Measurements from ENCODE around the gene PRR33.

The PRR33 gene

DNA sequence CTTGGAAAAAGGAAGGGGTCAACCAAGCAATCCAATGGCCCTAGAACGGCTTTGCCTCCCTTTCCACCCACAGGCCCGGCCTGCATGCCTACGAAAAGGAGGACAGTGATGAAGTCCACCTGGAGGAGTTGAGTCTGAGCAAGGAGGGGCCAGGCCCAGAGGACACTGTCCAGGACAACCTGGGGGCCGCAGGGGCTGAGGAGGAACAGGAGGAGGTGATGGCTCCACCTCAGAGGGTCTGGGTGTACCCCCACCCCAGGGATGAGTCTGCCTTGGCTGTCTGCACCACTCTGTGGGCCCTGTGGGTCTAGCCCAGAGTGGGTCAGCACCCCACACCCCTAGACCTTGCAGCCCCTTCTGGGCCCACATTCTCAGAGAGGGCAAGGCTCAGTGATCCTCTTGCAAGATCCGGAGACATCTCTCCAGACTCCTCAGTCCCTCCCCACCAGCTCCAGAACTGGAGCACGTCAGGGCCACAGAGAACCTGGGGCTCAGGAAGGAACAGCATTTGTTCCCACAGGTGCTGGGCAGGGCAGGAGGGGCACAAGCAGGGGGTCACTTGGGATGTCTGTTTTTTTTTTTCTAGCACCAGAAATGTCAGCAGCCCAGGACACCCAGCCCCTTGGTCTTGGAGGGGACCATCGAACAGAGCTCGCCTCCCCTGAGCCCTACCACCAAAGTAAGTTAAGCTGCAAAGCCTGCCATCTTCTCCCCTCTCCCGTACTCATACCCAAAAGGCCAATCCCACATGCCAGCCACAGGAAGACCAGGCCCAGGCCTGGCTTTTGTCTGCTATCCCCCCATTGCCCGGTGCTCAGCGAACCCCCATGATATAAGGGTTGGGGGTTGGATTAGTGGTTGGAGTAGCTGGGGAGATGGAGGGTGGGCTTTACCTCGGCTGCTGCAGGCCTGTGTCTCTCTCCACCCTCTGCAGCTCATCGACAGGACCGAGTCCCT, 8.1 kb downstream of the PRR33 start:
- Histone ChIP-seq H3K4me3 (no peak overlapping the region), H3K27ac (no peak overlapping the region)
- TF ChIP-seq CTCF (IDR thresholded peaks at IDR 0.05) = no peak
- DNase-seq (ENCODE audit: low spot score) = peak; percentile 67

DNA sequence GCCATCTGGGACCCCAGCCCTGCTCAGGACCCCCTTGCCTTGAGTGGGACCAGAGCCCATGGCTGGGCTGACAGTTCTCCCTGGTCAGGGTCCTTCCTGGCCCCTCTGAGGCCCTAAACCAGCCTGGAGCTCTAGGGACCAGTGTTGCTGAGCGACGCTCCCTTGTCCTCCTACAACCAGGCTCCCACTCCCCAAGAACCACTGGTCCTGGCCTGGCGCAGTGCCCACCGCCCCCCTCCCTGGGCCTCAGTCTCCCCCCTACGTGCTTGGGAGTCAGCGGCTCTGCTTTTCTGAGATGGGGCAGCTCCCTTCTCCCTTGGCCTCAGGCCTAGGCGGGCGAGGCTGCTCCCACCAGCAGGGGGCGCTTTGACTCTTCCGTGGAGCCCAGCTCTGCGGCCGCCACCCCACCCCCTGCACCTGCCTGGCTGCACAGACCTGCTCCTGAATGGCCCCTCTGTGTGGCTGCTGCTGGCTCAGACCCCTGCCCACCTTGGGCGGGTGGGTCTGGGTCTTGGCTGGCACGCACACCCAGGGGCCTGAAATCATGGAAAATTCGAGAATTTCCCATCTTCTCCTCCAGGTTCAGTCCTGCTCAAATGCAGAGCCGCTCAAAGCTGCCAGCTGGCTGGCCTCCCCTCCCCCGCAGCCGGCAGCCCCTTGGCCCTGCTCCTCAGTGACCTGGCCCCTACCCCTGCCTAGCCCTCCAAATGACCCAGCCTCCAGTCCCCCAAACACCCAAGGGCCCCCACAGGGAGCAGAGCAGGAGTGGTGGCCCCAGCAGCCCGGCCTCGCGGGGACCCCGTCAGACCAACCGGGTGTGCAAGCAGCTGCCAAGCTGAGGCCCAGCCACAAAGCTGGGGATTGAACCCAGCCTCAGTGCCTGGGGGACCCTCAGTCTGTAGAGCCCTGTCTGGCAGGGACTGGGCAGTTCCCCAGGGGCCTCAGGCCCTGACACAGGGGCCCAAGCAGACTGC, 9.1 kb downstream of the PRR33 start:
- DNase-seq (ENCODE audit: low spot score) = peak; percentile 85
- H3K4me3 ChIP-seq = peak overlapping the region; percentile 24
- peak; percentile 61 for TF ChIP-seq CTCF (IDR thresholded peaks at IDR 0.05)
- H3K27ac ChIP-seq = peak overlapping the region in 1 of 2 donors; percentile 91

DNA sequence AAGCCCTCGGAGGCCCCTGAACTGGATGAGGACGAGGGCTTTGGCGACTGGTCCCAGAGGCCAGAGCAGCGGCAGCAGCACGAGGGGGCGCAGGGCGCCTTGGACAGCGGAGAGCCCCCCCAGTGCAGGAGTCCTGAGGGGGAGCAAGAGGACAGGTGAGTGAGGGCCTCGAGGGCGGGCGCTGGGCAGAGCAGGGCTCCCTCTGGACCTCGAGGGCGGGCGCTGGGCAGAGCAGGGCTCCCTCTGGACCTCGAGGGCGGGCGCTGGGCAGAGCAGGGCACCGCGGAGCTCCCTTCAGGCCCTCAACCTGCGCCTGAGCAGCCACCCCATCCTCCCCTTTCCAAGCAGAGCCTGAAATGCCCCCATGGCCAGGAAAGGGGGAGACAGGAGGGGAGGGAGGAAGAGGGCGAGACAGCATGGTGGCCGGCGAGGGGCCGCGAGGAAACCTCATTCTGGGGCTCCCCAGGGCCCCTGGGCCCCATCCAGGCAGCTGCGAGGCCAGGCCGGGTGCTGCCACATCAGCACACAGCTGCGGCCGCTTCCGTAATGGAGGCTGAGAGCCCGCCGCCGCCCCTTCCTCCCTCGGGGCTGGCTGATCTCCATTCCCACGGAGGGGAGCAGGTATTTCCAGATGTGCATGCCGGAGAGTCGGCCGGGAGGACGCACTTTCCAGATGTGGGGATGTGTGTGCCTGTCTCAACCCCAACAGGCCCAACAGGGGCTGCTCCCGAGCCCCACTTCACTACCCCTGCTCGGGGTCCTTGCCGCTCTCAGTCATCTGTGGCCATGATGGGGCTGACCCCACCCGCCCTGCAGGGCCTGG, 10.0 kb downstream of the PRR33 start:
- peak overlapping the region in 1 of 2 donors; percentile 91 for H3K27ac ChIP-seq
- peak overlapping the region; percentile 24 for H3K4me3 ChIP-seq
- DNase-seq (ENCODE audit: low spot score) = peak; percentile 71
- no peak for TF ChIP-seq CTCF (IDR thresholded peaks at IDR 0.05)

GRCh38 chr11:1880746-1881441, 10.8 kb downstream of the PRR33 start:
- no peak overlapping the region for H3K4me3 ChIP-seq
- no peak for TF ChIP-seq CTCF (IDR thresholded peaks at IDR 0.05)
- peak overlapping the region; percentile 73 to 91 for H3K27ac ChIP-seq
- DNase-seq (ENCODE audit: low spot score) = peak; percentile 73

DNA sequence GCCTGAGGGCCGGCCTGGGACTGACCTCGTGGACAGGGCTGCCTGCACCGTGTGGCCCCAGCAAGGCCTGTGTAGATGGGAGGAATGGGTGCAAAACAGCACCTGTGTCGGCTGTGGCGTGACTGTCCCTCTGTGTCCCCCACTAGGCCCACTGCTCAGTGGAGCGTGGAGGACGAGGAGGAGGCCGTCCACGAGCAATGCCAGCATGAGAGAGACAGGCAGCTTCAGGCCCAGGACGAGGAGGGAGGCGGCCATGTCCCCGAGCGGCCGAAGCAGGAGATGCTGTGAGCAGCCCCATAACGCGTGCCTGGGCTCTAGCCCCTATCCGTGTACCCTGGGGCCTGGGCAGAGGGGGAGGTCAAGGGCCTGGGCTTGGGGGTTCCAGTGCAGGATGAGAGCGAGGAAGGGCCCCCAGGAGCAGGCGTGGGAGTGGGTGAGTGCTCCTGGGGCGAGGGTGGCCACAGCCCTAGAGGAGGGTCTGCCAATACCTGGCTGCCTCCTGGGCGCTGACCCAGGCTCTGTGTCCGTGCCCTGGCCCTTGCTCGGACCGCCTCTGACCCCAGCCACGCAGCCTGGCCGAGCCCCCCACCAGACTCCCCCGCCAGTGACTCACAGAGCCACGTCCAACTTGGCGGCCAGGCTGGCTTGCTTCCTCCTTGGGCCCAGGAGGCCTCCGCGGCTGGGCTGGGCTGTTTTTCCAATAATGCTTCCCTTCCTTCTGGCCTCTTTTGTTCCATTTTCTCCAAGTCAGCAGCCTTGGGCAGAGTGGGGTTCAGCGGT, 11.6 kb downstream of the PRR33 start:
- TF ChIP-seq CTCF (IDR thresholded peaks at IDR 0.05) = no peak
- peak; percentile 81 for DNase-seq (ENCODE audit: low spot score)
- Histone ChIP-seq H3K4me3 (no peak overlapping the region), H3K27ac (peak overlapping the region; percentile 73 to 91)
